ENCODE data around the gene ORM2. TPM values are rescaled to one million over a fixed set of nuclear protein-coding genes. Genes with fewer than 3 reads are reported as not detected.

The ORM2 gene
- total and polyA plus RNA-seq, 2 of the 8 experiments (the other 6 are each of a cell fraction or from before 2014, with no cell fraction given): 1.3 TPM; not detected in 1

DNA sequence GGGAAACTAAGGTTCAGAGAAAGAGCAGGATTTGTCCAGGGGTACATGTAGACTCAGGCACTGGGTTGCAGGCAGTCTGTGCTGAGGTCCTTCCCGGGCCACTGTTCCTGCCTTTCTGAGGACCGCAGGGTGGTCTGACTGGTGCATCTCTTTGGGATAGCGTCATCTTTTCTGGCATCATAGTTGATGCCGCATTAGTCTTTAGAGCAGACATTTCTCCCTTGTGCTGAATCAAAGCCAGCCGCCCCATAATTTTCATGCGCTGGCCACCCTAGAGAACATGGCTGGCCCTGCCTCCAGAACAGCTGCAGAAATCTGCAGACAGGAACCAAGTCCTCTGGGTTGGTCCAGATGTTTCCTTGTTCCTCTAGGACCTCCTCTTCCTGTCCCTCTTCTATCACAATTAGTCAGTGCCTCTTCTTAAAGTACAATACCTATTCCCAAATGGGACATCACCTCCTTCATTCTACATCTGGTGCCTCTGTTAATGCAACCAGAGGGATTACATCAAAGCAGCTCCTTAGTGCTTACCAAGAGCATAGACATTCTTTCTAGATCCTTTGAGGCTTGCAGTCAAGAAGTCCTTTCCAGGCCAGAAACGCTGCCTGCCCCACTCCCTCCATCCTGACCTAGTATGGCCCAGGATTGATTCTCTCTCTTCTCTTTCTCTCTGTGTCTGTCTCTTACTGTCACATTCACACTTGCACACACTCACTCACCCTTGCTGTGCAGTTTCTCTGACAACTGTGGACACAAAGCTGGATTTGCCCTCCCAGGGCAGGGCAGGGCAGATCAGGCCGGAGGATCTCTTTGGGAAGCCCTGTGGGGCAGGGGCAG is 48.8 kb upstream of the ORM2 start:
- H2BK12ac ChIP-seq (ENCODE audit: low read depth, low read length): no peak overlapping the region
- no peak overlapping the region for H4K8ac ChIP-seq (ENCODE audit: extremely low read depth, insufficient read depth, low read length)
- peaks cover 0 to 4% (median 0%) of the 10 kb centered on the region in 4 experiments; a peak in 2 of 8 replicates for H3K36me3 ChIP-seq (ENCODE audit: control insufficient read depth in 2 of 4, insufficient read depth in 4 of 4, low read length in 3 of 4)
- H3K56ac ChIP-seq (replicated peaks; ENCODE audit: insufficient read length, low read depth, low read length): no peak overlapping the region
- ChIA-PET POLR2A (ENCODE audit: partially characterized antibody) (interaction anchor here (0.6 to 1.1 kb wide), 2 partner anchors 17 to 30 kb away, joined by 3 read pairs; no protein-coding TSS in a partner anchor), CTCF (ENCODE audit: partially characterized antibody) (interaction anchor here (0.6 to 3.1 kb wide), 11 partner anchors 10 to 200 kb away, joined by 3 to 18 read pairs (median 4); no protein-coding TSS in a partner anchor)
- H2BK20ac ChIP-seq (ENCODE audit: low read length): no peak overlapping the region
- H3K4me1 ChIP-seq (replicated peaks in 1 of 4; ENCODE audit: control insufficient read depth in 3 of 4, insufficient read depth in 4 of 4, low read length in 3 of 4): peaks cover 0 to 6% (median 1%) of the 10 kb centered on the region in 4 experiments; a peak in 3 of 7 replicates
- peaks cover 6% of the 10 kb centered on the region; the same call in 1 of the 2 replicates for H3K23me2 ChIP-seq (ENCODE audit: low read depth, low read length)
- no peak overlapping the region for H3K23ac ChIP-seq (ENCODE audit: insufficient read length)
- no peak for FAIRE-seq
- H2BK120ac ChIP-seq (replicated peaks; ENCODE audit: low read depth, low read length): no peak overlapping the region
- no peak overlapping the region for H3K4ac ChIP-seq (replicated peaks; ENCODE audit: insufficient read length, low read depth, low read length)
- WGBS, 2 experiments (ENCODE audit: extremely low coverage in 1 of 2, insufficient coverage in 1 of 2, insufficient read length in 1 of 2, insufficient replicate concordance in 2 of 2, low coverage in 1 of 2, low lambda C conversion rate in 2 of 2, missing lambda C conversion rate in 1 of 2): 89% methylated on average over 8 of the region's 8 CpGs; no CpG with 5 or more reads in 1 of the 2 experiments
- no peaks in the 10 kb centered on the region for H3K79me2 ChIP-seq (ENCODE audit: control insufficient read depth in 1 of 2, insufficient read depth in 2 of 2, low read length in 2 of 2)
- no peaks in the 10 kb centered on the region for H3K27me3 ChIP-seq (replicated peaks in 1 of 4; ENCODE audit: control insufficient read depth in 3 of 4, extremely low read depth in 1 of 4, insufficient read depth in 3 of 4, low read length in 3 of 4)
- H4K91ac ChIP-seq (replicated peaks; ENCODE audit: insufficient read length, low read length): no peak overlapping the region
- no peak overlapping the region for H3K4me2 ChIP-seq (ENCODE audit: insufficient read depth in 1 of 2, low read depth in 2 of 2, low read length in 2 of 2)
- peak in 1 of 2 experiments; percentile 40 for DNase-seq (ENCODE audit: low read depth in 1 of 2, low spot score in 2 of 2)
- no peak overlapping the region for H2BK5ac ChIP-seq (ENCODE audit: low read depth, low read length)
- no peaks in the 10 kb centered on the region for H3K79me1 ChIP-seq (ENCODE audit: low read depth, low read length)
- no peak overlapping the region for H3K14ac ChIP-seq (ENCODE audit: insufficient read length)
- no peak overlapping the region for H2AK5ac ChIP-seq (ENCODE audit: low read depth, low read length)
- no peak overlapping the region for H4K5ac ChIP-seq (ENCODE audit: insufficient read length, low read depth, low read length)
- H3K4me3 ChIP-seq (ENCODE audit: extremely low read depth in 1 of 4, insufficient read depth in 2 of 4, low read depth in 3 of 4, low read length in 4 of 4): no peak overlapping the region
- no peak overlapping the region for H3K18ac ChIP-seq (ENCODE audit: extremely low read depth, low read length)
- no peak overlapping the region for H3K27ac ChIP-seq (ENCODE audit: low read depth, low read length)
- no peak overlapping the region for H2BK15ac ChIP-seq (ENCODE audit: low read length)
- no peaks in the 10 kb centered on the region for H3K9me3 ChIP-seq (ENCODE audit: insufficient read depth in 2 of 2, low read depth in 1 of 2, low read length in 1 of 2)
- H4K20me1 ChIP-seq (replicated peaks in 1 of 2; ENCODE audit: control insufficient read depth in 1 of 2, insufficient read depth in 2 of 2, low read length in 2 of 2): peaks cover 1 to 6% of the 10 kb centered on the region in 2 experiments
- H2AFZ ChIP-seq (ENCODE audit: low read length): no peak overlapping the region
- no peak overlapping the region for H3K9ac ChIP-seq (replicated peaks in 1 of 4; ENCODE audit: extremely low read depth in 1 of 4, low read depth in 3 of 4, low read length in 3 of 4)
- TF ChIP-seq, protein P1, sequence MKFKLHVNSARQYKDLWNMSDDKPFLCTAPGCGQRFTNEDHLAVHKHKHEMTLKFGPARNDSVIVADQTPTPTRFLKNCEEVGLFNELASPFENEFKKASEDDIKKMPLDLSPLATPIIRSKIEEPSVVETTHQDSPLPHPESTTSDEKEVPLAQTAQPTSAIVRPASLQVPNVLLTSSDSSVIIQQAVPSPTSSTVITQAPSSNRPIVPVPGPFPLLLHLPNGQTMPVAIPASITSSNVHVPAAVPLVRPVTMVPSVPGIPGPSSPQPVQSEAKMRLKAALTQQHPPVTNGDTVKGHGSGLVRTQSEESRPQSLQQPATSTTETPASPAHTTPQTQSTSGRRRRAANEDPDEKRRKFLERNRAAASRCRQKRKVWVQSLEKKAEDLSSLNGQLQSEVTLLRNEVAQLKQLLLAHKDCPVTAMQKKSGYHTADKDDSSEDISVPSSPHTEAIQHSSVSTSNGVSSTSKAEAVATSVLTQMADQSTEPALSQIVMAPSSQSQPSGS (IDR thresholded peaks at IDR 0.05; ENCODE audit: low read length): no peak
- TF ChIP-seq SIN3A (conservative IDR thresholded peaks at IDR 0.05 in 1 of 2, IDR thresholded peaks at IDR 0.05 in 1 of 2; ENCODE audit: low read depth in 1 of 2, low read length in 2 of 2) (no peak), RNF2 (IDR thresholded peaks at IDR 0.05; ENCODE audit: borderline replicate concordance, low read depth, low read length, missing control alignments, poor library complexity, severe bottlenecking) (no peak), CTBP2 (IDR thresholded peaks at IDR 0.05; ENCODE audit: borderline replicate concordance, insufficient read depth, insufficient read length, low read length) (no peak)
